BE2C (cell line): ENCODE data around the gene MBD6. TPM values are rescaled to one million over a fixed set of nuclear protein-coding genes. Genes with fewer than 3 reads are reported as not detected.

ENCODE experiments used
- DNase-seq: peaks from one replicate; pipeline ENCODE4 v3.0.0-alpha.2; 2020
- H3K27me3 ChIP-seq: fragments of 250-450 bp; sonication (Bioruptor Pico); 2 replicates; pipeline ENCODE4 v1.5.1; 2020; ENCODE audit warnings: mild to moderate bottlenecking
- H3K36me3 ChIP-seq: fragments of 250-450 bp; sonication (Bioruptor Pico); 2 replicates; pipeline ENCODE4 v1.5.1; 2020; ENCODE audit warnings: mild to moderate bottlenecking
- H3K4me1 ChIP-seq: fragments of 250-450 bp; sonication (Bioruptor Pico); 2 replicates; pipeline ENCODE4 v1.5.1; 2020
- H3K4me3 ChIP-seq: 2 replicates; pipeline ENCODE4 v1.5.1; 2011; ENCODE audit warnings: low read depth, low read length
- H3K9me3 ChIP-seq: fragments of 250-450 bp; sonication (Bioruptor Pico); 2 replicates; pipeline ENCODE4 v1.5.1; 2020
- CTCF ChIP-seq: IDR thresholded peaks from 2 replicates; pipeline ENCODE4 v1.5.1; 2012; ENCODE audit warnings: mild to moderate bottlenecking, low read depth, low read length
- polyA plus RNA-seq: library from polyadenylated mRNA; unstranded; fragments of >200 nt; gene quantifications from one replicate; pipeline ENCODE4 v1.2.1, GENCODE V29; 2012; ENCODE audit warnings: low read depth, missing spikeins; ENCODE audit not compliant: insufficient read length, insufficient read depth

MBD6 gene, protein sequence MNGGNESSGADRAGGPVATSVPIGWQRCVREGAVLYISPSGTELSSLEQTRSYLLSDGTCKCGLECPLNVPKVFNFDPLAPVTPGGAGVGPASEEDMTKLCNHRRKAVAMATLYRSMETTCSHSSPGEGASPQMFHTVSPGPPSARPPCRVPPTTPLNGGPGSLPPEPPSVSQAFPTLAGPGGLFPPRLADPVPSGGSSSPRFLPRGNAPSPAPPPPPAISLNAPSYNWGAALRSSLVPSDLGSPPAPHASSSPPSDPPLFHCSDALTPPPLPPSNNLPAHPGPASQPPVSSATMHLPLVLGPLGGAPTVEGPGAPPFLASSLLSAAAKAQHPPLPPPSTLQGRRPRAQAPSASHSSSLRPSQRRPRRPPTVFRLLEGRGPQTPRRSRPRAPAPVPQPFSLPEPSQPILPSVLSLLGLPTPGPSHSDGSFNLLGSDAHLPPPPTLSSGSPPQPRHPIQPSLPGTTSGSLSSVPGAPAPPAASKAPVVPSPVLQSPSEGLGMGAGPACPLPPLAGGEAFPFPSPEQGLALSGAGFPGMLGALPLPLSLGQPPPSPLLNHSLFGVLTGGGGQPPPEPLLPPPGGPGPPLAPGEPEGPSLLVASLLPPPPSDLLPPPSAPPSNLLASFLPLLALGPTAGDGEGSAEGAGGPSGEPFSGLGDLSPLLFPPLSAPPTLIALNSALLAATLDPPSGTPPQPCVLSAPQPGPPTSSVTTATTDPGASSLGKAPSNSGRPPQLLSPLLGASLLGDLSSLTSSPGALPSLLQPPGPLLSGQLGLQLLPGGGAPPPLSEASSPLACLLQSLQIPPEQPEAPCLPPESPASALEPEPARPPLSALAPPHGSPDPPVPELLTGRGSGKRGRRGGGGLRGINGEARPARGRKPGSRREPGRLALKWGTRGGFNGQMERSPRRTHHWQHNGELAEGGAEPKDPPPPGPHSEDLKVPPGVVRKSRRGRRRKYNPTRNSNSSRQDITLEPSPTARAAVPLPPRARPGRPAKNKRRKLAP
- 110 TPM for polyA plus RNA-seq

- Histone ChIP-seq H3K4me3 (peak within 1 kb of the TSS; percentile 92), H3K36me3 (peaks cover 35% of the 10 kb centered on the region), H3K4me1 (peaks cover 17% of the 10 kb centered on the region), H3K27me3 (no peaks in the 10 kb centered on the region), H3K9me3 (no peaks in the 10 kb centered on the region)
- peak; percentile 93 for DNase-seq
- TF ChIP-seq CTCF, result no peak
These were observed at the start of gene MBD6 for GRCh38 chr12:57522011-57522886. TSS of gene MBD6 (plus strand) at chr12:57522824. CDS start at chr12:57524304, 1,480 bp downstream.

DNA sequence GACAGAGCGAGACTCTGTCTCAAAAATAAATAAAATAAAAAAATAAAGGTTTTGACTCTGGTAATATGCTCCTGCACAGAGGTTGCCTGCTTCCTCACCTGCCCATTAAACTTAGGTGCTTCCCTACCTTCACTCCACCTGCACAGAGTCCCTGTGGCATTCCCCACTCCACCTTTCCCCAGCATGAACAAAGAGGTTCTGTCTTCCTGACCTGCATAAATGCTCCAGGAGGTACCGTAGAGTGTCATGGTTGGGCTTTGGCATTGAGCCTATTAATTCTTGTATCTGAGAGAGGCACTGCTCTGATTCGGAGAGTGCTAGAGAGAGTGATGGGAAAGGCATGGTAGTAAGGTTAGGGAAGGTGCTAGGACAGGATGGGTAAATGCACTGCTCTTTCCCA, 49.2 kb upstream of the MBD6 start:
- Histone ChIP-seq H3K9me3 (no peaks in the 10 kb centered on the region), H3K4me3 (no peak overlapping the region), H3K4me1 (no peaks in the 10 kb centered on the region), H3K36me3 (no peaks in the 10 kb centered on the region), H3K27me3 (peaks cover 97% of the 10 kb centered on the region)
- TF ChIP-seq CTCF, result no peak
- no peak for DNase-seq

- no peaks in the 10 kb centered on the region for H3K4me1 ChIP-seq
- DNase-seq, result no peak
- no peaks in the 10 kb centered on the region for H3K36me3 ChIP-seq
- no peaks in the 10 kb centered on the region for H3K9me3 ChIP-seq
- H3K4me3 ChIP-seq, result no peak overlapping the region
- no peak for TF ChIP-seq CTCF
- peaks cover 97% of the 10 kb centered on the region for H3K27me3 ChIP-seq
These were observed 48.7 kb upstream of the MBD6 start for GRCh38 chr12:57473886-57474285.

- no peaks in the 10 kb centered on the region for H3K9me3 ChIP-seq
- no peak overlapping the region for H3K4me3 ChIP-seq
- H3K4me1 ChIP-seq, result no peaks in the 10 kb centered on the region
- H3K36me3 ChIP-seq, result no peaks in the 10 kb centered on the region
- no peak for TF ChIP-seq CTCF
- H3K27me3 ChIP-seq, result peaks cover 97% of the 10 kb centered on the region
- DNase-seq, result no peak
These were observed 48.2 kb upstream of the MBD6 start for GRCh38 chr12:57474430-57474829.

- no peaks in the 10 kb centered on the region for H3K36me3 ChIP-seq
- no peaks in the 10 kb centered on the region for H3K4me1 ChIP-seq
- TF ChIP-seq CTCF, result no peak
- peaks cover 97% of the 10 kb centered on the region for H3K27me3 ChIP-seq
- H3K9me3 ChIP-seq, result no peaks in the 10 kb centered on the region
- DNase-seq, result no peak
- H3K4me3 ChIP-seq, result no peak overlapping the region
These were observed 47.8 kb upstream of the MBD6 start for GRCh38 chr12:57474862-57475261.
